Neural progenitor cell (in vitro differentiated cells): Measurements from ENCODE around the gene NSUN2. TPM values are rescaled to one million over a fixed set of nuclear protein-coding genes. Genes with fewer than 3 reads are reported as not detected.

Experiments
- DNase-seq: peaks from one replicate; pipeline ENCODE4 v3.0.0-alpha.2; 2016; ENCODE audit warnings: low spot score
- H2AFZ ChIP-seq: fragments of 200-600 bp; sonication (generic); replicated peaks from 2 replicates; pipeline ENCODE4 v1.6.1; 2016; ENCODE audit warnings: antibody characterized with exemption
- H3F3A ChIP-seq: fragments of 200-600 bp; sonication (generic); 2 replicates; pipeline ENCODE4 v1.6.1; 2016; ENCODE audit warnings: antibody characterized with exemption, low read depth
- H3K27ac ChIP-seq: fragments of 200-600 bp; sonication (generic); 2 replicates; pipeline ENCODE4 v1.5.1; 2016; ENCODE audit warnings: mild to moderate bottlenecking
- H3K27me3 ChIP-seq: fragments of 200-600 bp; sonication (generic); 2 replicates; pipeline ENCODE4 v1.6.1; 2016; ENCODE audit warnings: mild to moderate bottlenecking, moderate library complexity
- H3K36me3 ChIP-seq: fragments of 200-600 bp; sonication (generic); 2 replicates; pipeline ENCODE4 v1.5.1; 2016
- H3K4me1 ChIP-seq: fragments of 200-600 bp; sonication (generic); 2 replicates; pipeline ENCODE4 v1.6.1; 2016; ENCODE audit warnings: mixed run types
- H3K4me2 ChIP-seq: fragments of 200-600 bp; sonication (generic); 2 replicates; pipeline ENCODE4 v1.6.1; 2016
- H3K4me3 ChIP-seq: fragments of 200-600 bp; sonication (generic); 2 replicates; pipeline ENCODE4 v1.5.1; 2016
- H3K79me2 ChIP-seq: fragments of 200-600 bp; sonication (generic); 2 replicates; pipeline ENCODE4 v1.6.1; 2016; ENCODE audit warnings: low read depth
- H3K9ac ChIP-seq: fragments of 200-600 bp; sonication (generic); 2 replicates; pipeline ENCODE4 v1.6.1; 2016
- H3K9me3 ChIP-seq: fragments of 200-600 bp; sonication (generic); 2 replicates; pipeline ENCODE4 v1.5.1; 2016; ENCODE audit warnings: low read depth
- H4K20me1 ChIP-seq: fragments of 200-600 bp; sonication (generic); 2 replicates; pipeline ENCODE4 v1.6.1; 2016; ENCODE audit warnings: low read depth
- H3K27ac Mint-ChIP-seq: 3 replicates; pipeline ENCODE4 v1.8.0; 2021; ENCODE audit warnings: mixed read lengths
- H3K27me3 Mint-ChIP-seq: 2 replicates; pipeline ENCODE4 v1.8.0; 2022; ENCODE audit warnings: low read depth, mild to moderate bottlenecking, inconsistent platforms, moderate library complexity, mixed read lengths; ENCODE audit not compliant: insufficient read depth
- H3K36me3 Mint-ChIP-seq: 3 replicates; pipeline ENCODE4 v1.8.0; 2021; ENCODE audit warnings: mixed read lengths
- H3K4me1 Mint-ChIP-seq: 3 replicates; pipeline ENCODE4 v1.8.0; 2021; ENCODE audit warnings: mixed read lengths
- H3K4me3 Mint-ChIP-seq: 3 replicates; pipeline ENCODE4 v1.8.0; 2021; ENCODE audit warnings: mild to moderate bottlenecking, moderate library complexity, mixed read lengths
- H3K9me3 Mint-ChIP-seq: 3 replicates; pipeline ENCODE4 v1.8.0; 2020; ENCODE audit warnings: mixed read lengths
- CTCF ChIP-seq: fragments of 200-600 bp; sonication (generic); IDR thresholded peaks from 2 replicates; pipeline ENCODE4 v1.5.1; 2017; ENCODE audit warnings: antibody characterized with exemption, mild to moderate bottlenecking
- EZH2 ChIP-seq: fragments of 200-600 bp; sonication (generic); IDR thresholded peaks from 2 replicates; pipeline ENCODE4 v1.6.1; 2017; ENCODE audit warnings: antibody characterized with exemption, mild to moderate bottlenecking, moderate library complexity
- EZH2phosphoT487 ChIP-seq: fragments of 200-600 bp; sonication (generic); IDR thresholded peaks from 2 replicates; pipeline ENCODE4 v1.6.1; 2017; ENCODE audit warnings: antibody characterized with exemption
- total RNA-seq: library from RNA; depleted of rRNA; stranded (reverse); fragments of >200 nt; gene quantifications from 2 replicates; pipeline ENCODE4 v1.2.3, GENCODE V29; 2015; ENCODE audit warnings: low replicate concordance

The NSUN2 gene
- total RNA-seq, 1 donor from 2014 or later = 65.4 TPM

GRCh38 chr5:6601271-6601670 lies 31.6 kb downstream of the NSUN2 start:
- Histone ChIP-seq H3K9ac (no peak overlapping the region), H3K36me3 (no peaks in the 10 kb centered on the region), H2AFZ (no peak overlapping the region), H4K20me1 (no peaks in the 10 kb centered on the region), H3F3A (no peaks in the 10 kb centered on the region), H3K4me2 (no peak overlapping the region), H3K27ac (no peak overlapping the region), H3K27me3 (no peaks in the 10 kb centered on the region), H3K4me3 (no peak overlapping the region), H3K4me1 (no peaks in the 10 kb centered on the region), H3K79me2 (no peaks in the 10 kb centered on the region), H3K9me3 (no peaks in the 10 kb centered on the region)
- TF ChIP-seq CTCF = no peak
- TF ChIP-seq EZH2phosphoT487 = no peak
- TF ChIP-seq EZH2 = no peak
- Mint-ChIP-seq H3K36me3 (peaks cover 47% of the 10 kb centered on the region), H3K27me3 (peaks cover 7% of the 10 kb centered on the region), H3K4me1 (no peaks in the 10 kb centered on the region), H3K9me3 (no peaks in the 10 kb centered on the region), H3K4me3 (no peak overlapping the region), H3K27ac (no peak overlapping the region)
- no peak for DNase-seq

GRCh38 chr5:6599739-6600138 lies 33.1 kb downstream of the NSUN2 start:
- Histone ChIP-seq H3K9ac (no peak overlapping the region), H3F3A (no peaks in the 10 kb centered on the region), H4K20me1 (no peaks in the 10 kb centered on the region), H3K27me3 (no peaks in the 10 kb centered on the region), H3K4me1 (no peaks in the 10 kb centered on the region), H3K4me2 (no peak overlapping the region), H3K9me3 (no peaks in the 10 kb centered on the region), H2AFZ (no peak overlapping the region), H3K36me3 (no peaks in the 10 kb centered on the region), H3K79me2 (no peaks in the 10 kb centered on the region), H3K27ac (no peak overlapping the region), H3K4me3 (no peak overlapping the region)
- TF ChIP-seq CTCF = no peak
- no peak for TF ChIP-seq EZH2phosphoT487
- TF ChIP-seq EZH2 = no peak
- Mint-ChIP-seq H3K9me3 (no peaks in the 10 kb centered on the region), H3K36me3 (peaks cover 41% of the 10 kb centered on the region), H3K4me3 (no peak overlapping the region), H3K4me1 (no peaks in the 10 kb centered on the region), H3K27ac (no peak overlapping the region), H3K27me3 (peaks cover 7% of the 10 kb centered on the region)
- no peak for DNase-seq

- Histone ChIP-seq H3K79me2 (no peaks in the 10 kb centered on the region), H3K9ac (no peak overlapping the region), H3K27ac (no peak overlapping the region), H3K36me3 (no peaks in the 10 kb centered on the region), H3K27me3 (no peaks in the 10 kb centered on the region), H3F3A (no peaks in the 10 kb centered on the region), H3K4me1 (no peaks in the 10 kb centered on the region), H2AFZ (no peak overlapping the region), H3K9me3 (no peaks in the 10 kb centered on the region), H4K20me1 (no peaks in the 10 kb centered on the region), H3K4me2 (no peak overlapping the region), H3K4me3 (no peak overlapping the region)
- Mint-ChIP-seq H3K4me3 (no peak overlapping the region), H3K4me1 (no peaks in the 10 kb centered on the region), H3K27ac (no peak overlapping the region), H3K9me3 (no peaks in the 10 kb centered on the region), H3K36me3 (peaks cover 33% of the 10 kb centered on the region), H3K27me3 (peaks cover 4% of the 10 kb centered on the region)
- TF ChIP-seq CTCF (no peak), EZH2phosphoT487 (no peak), EZH2 (no peak)
- DNase-seq = no peak
Measured at GRCh38 chr5:6598351-6598900, 34.4 kb downstream of the NSUN2 start.
